Esophagus squamous epithelium (tissue), 4 donors: ENCODE data around the gene RGS10.

Experiments used
- POLR2A ChIP-seq, 4 donors: fragments of 450-650 bp; IDR thresholded peaks; one replicate each; pipeline ENCODE4 v1.6.1; 2017; ENCODE audit warnings: antibody characterized with exemption in 4 of 4, mild to moderate bottlenecking in 4 of 4, moderate library complexity in 3 of 4
- TF ChIP-seq, protein P1 (sequence below), 6 experiments: fragments of 450-650 bp in 4 of 6; fragments of 200-600 bp in 2 of 6; sonication (generic) in 2 of 6; IDR thresholded peaks; one replicate each; pipeline ENCODE4 v1.5.1; 2016 to 2019; ENCODE audit warnings: antibody characterized with exemption in 6 of 6, mild to moderate bottlenecking in 4 of 6, moderate library complexity in 4 of 6

DNA sequence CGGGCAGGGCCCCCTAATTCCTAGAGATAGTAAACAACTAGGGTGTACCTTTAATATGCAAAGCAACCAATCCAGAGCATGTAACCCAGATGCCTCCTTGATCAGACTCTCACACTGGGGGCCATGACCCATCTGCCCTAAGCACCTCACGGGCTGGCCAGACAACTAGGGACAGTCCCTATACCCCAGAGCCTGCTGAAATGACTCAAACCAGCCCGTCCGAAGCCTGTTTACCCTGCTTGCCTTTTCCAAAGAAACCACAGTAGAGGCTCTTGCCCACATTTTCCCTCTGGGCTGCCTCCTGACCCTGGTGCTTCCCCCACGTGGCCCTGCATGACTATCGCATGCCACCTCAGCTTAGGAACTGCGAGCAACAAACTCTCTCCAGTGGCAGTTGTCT lies 46.2 kb downstream of the RGS10 start:
- TF ChIP-seq, protein P1, sequence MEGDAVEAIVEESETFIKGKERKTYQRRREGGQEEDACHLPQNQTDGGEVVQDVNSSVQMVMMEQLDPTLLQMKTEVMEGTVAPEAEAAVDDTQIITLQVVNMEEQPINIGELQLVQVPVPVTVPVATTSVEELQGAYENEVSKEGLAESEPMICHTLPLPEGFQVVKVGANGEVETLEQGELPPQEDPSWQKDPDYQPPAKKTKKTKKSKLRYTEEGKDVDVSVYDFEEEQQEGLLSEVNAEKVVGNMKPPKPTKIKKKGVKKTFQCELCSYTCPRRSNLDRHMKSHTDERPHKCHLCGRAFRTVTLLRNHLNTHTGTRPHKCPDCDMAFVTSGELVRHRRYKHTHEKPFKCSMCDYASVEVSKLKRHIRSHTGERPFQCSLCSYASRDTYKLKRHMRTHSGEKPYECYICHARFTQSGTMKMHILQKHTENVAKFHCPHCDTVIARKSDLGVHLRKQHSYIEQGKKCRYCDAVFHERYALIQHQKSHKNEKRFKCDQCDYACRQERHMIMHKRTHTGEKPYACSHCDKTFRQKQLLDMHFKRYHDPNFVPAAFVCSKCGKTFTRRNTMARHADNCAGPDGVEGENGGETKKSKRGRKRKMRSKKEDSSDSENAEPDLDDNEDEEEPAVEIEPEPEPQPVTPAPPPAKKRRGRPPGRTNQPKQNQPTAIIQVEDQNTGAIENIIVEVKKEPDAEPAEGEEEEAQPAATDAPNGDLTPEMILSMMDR (IDR thresholded peaks at IDR 0.05): no peak
- TF ChIP-seq POLR2A (IDR thresholded peaks at IDR 0.05): no peak
